KMS-11 (cell line): Measurements from ENCODE around the gene CNPY3.
"Not testable (repeated sequence)": the region's sequence is repeated elsewhere in the genome, so short reads cannot be mapped to it uniquely, and the experiment has no call there.

Source experiments
- H2AFZ ChIP-seq: fragments of 200-600 bp; sonication (generic); 2 replicates; pipeline ENCODE4 v1.6.1; 2016; ENCODE audit warnings: antibody characterized with exemption, mixed run types, low read depth
- H3K27ac ChIP-seq: fragments of 200-600 bp; sonication (generic); 2 replicates; pipeline ENCODE4 v1.6.1; 2016; ENCODE audit warnings: mild to moderate bottlenecking, mixed run types
- H3K27me3 ChIP-seq: fragments of 200-600 bp; sonication (generic); 2 replicates; pipeline ENCODE4 v1.6.1; 2017; ENCODE audit warnings: mild to moderate bottlenecking, low read depth, mixed run types, moderate library complexity; ENCODE audit not compliant: insufficient read depth
- H3K36me3 ChIP-seq: fragments of 200-600 bp; sonication (generic); 2 replicates; pipeline ENCODE4 v1.6.1; 2017; ENCODE audit warnings: mild to moderate bottlenecking, mixed run types; ENCODE audit not compliant: insufficient read depth
- H3K4me1 ChIP-seq: fragments of 200-600 bp; sonication (generic); 2 replicates; pipeline ENCODE4 v1.6.1; 2016; ENCODE audit warnings: mild to moderate bottlenecking, low read depth, mixed run types; ENCODE audit not compliant: poor library complexity, severe bottlenecking
- H3K4me2 ChIP-seq: fragments of 200-600 bp; sonication (generic); 2 replicates; pipeline ENCODE4 v1.7.0; 2016; ENCODE audit warnings: mild to moderate bottlenecking, mixed run types
- H3K4me3 ChIP-seq: fragments of 200-600 bp; sonication (generic); IDR thresholded peaks from 2 replicates; pipeline ENCODE4 v1.6.1; 2017; ENCODE audit warnings: low read depth, low read length, mixed read lengths; ENCODE audit not compliant: insufficient read depth
- H3K79me2 ChIP-seq: fragments of 200-600 bp; sonication (generic); 2 replicates; pipeline ENCODE4 v1.6.1; 2016; ENCODE audit warnings: low read depth, mixed run types; ENCODE audit not compliant: insufficient read depth
- H3K9ac ChIP-seq: fragments of 200-600 bp; sonication (generic); 2 replicates; pipeline ENCODE4 v1.6.1; 2016; ENCODE audit warnings: mild to moderate bottlenecking, mixed run types
- H4K20me1 ChIP-seq: fragments of 200-600 bp; sonication (generic); 2 replicates; pipeline ENCODE4 v1.6.1; 2016; ENCODE audit warnings: mild to moderate bottlenecking, mixed run types; ENCODE audit not compliant: insufficient read depth
- TF ChIP-seq, protein P1 (sequence below): fragments of 200-600 bp; sonication (generic); conservative IDR thresholded peaks from 2 replicates; pipeline ENCODE4 v1.6.1; 2017; ENCODE audit warnings: low read depth, mild to moderate bottlenecking, antibody characterized with exemption, low read length, moderate library complexity, mixed read lengths

CNPY3 gene

DNA sequence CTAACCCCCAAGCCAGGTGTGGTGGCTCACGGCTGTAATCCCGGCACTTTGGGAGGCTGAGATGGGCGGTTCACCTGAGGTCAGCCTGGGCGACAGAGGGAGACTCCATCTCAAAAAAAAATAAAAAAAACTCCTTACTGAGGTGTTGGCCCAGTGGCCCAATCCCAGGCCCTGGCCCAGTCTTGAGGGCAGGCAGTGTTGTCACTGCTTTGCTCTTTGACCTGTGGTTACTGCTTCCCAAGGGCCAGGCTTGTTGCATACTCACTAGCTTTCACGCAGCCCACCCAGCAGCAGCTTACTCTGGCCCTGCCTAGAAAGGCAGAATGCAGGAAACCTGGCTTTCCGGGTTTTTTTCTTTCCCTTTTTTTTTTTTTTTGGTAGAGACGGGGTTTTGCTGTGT is 13.2 kb downstream of the CNPY3 start:
- H3K9ac ChIP-seq, result no peak overlapping the region
- H3K4me3 ChIP-seq, result no peak overlapping the region
- H3K27me3 ChIP-seq, result no peaks in the 10 kb centered on the region
- H2AFZ ChIP-seq, result no peak overlapping the region
- TF ChIP-seq, protein P1, sequence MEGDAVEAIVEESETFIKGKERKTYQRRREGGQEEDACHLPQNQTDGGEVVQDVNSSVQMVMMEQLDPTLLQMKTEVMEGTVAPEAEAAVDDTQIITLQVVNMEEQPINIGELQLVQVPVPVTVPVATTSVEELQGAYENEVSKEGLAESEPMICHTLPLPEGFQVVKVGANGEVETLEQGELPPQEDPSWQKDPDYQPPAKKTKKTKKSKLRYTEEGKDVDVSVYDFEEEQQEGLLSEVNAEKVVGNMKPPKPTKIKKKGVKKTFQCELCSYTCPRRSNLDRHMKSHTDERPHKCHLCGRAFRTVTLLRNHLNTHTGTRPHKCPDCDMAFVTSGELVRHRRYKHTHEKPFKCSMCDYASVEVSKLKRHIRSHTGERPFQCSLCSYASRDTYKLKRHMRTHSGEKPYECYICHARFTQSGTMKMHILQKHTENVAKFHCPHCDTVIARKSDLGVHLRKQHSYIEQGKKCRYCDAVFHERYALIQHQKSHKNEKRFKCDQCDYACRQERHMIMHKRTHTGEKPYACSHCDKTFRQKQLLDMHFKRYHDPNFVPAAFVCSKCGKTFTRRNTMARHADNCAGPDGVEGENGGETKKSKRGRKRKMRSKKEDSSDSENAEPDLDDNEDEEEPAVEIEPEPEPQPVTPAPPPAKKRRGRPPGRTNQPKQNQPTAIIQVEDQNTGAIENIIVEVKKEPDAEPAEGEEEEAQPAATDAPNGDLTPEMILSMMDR, result no peak
- H3K79me2 ChIP-seq, result no peaks in the 10 kb centered on the region
- no peak overlapping the region for H3K4me2 ChIP-seq
- H3K36me3 ChIP-seq, result no peaks in the 10 kb centered on the region
- no peaks in the 10 kb centered on the region for H3K4me1 ChIP-seq
- no peak overlapping the region for H3K27ac ChIP-seq
- no peaks in the 10 kb centered on the region for H4K20me1 ChIP-seq

DNA sequence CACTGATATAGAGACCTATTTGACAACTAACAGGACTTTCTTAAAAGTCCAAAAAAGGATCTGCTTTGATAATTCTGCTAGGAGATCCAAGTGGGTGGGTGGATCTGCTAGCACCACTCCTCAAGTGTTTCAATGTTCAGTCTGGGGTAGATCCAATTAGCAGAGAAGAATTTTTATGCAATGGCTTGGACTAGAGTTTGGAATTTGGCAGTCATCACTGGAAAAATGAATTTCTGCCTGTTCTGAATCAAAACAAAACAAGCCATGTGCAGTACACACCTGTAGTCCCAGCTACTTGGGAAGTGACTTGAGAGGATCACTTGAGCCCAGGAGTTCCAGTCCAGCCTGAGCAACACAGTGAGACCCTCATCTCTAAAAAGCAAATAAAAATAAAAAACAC is 18.7 kb downstream of the CNPY3 start:
- Histone ChIP-seq H3K4me3 (no peak overlapping the region), H3K27me3 (no peaks in the 10 kb centered on the region), H3K36me3 (no peaks in the 10 kb centered on the region), H3K9ac (no peak overlapping the region), H3K27ac (no peak overlapping the region), H2AFZ (no peak overlapping the region), H4K20me1 (no peaks in the 10 kb centered on the region), H3K4me2 (no peak overlapping the region), H3K79me2 (no peaks in the 10 kb centered on the region), H3K4me1 (no peaks in the 10 kb centered on the region)
- TF ChIP-seq, protein P1, result no peak

DNA sequence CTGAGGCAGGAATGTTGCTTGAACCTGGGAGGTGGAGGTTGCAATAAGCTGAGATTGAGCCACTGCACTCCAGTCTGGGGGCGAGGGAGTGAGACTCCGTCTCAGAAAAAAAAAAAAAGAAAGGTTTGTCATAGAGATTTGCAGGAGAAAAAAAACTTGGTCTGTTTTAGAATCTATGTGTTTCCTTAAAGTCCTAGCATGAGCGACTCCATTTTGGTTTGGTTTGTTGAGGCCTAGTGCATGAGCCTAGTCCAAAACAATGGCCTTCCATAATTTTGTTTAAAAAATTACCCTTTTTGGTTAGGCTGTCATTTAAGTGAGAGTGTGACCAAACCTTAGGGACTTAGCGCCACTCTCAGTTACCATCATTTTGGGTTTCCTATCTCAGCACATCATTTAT is 23.1 kb downstream of the CNPY3 start:
- Histone ChIP-seq H3K4me3 (no peak overlapping the region), H3K36me3 (no peaks in the 10 kb centered on the region), H3K4me2 (no peak overlapping the region), H2AFZ (no peak overlapping the region), H3K27me3 (no peaks in the 10 kb centered on the region), H3K79me2 (no peaks in the 10 kb centered on the region), H4K20me1 (no peaks in the 10 kb centered on the region), H3K27ac (no peak overlapping the region), H3K9ac (no peak overlapping the region), H3K4me1 (no peaks in the 10 kb centered on the region)
- TF ChIP-seq, protein P1, result no peak

DNA sequence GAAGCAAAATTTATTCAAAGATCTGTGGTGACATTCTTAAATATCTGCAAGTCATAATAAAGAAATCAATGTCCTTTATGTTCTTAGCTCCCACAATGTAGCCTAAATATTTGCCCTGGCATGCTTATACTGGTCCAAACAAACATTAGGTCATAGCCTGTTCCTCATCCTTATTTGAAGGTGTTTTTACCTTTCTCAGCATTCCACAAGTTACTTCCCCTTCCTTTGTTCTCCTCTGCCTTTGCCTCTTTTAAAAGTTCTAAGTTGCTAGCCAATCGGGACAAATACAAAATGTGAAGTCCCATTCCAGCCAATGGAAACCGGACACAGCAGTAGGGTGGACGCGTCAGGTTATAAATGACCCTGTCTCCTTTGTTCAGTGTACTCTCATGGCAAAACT is 25.1 kb downstream of the CNPY3 start:
- not testable (repeated sequence) for H3K79me2 ChIP-seq, H3K4me3 ChIP-seq, H3K4me2 ChIP-seq, H2AFZ ChIP-seq, H3K27me3 ChIP-seq, H4K20me1 ChIP-seq, H3K4me1 ChIP-seq, H3K9ac ChIP-seq, H3K27ac ChIP-seq, H3K36me3 ChIP-seq

DNA sequence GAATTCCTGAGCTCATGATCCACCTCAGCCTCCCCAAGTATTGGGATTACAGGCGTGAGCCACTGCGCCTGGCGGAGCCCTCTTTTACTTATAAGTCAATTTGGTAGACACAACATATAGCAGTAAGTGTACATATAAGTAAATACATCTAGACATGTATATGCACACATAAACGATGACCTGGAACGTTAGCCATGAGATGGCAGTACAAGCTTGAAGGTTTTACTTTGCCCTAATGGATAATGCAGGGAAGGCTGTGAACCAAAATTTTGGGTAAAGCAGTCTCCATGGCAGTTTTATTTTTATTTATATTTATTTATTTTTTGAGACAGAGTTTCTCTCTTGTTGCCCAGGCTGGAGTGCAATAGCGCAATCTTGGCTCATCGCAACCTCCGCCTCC is 28.8 kb downstream of the CNPY3 start:
- Histone ChIP-seq H3K27me3 (no peaks in the 10 kb centered on the region), H3K4me2 (no peak overlapping the region), H4K20me1 (no peaks in the 10 kb centered on the region), H3K27ac (no peak overlapping the region), H3K36me3 (no peaks in the 10 kb centered on the region), H3K9ac (no peak overlapping the region), H3K4me3 (no peak overlapping the region), H3K4me1 (no peaks in the 10 kb centered on the region), H3K79me2 (no peaks in the 10 kb centered on the region), H2AFZ (no peak overlapping the region)
- TF ChIP-seq, protein P1, result no peak
